HepG2 (cell line): Measurements from ENCODE around the gene RAD50. TPM values are rescaled to one million over a fixed set of nuclear protein-coding genes. Genes with fewer than 3 reads are reported as not detected.

ENCODE experiments used
- ATAC-seq: fragments of 200-7000 bp; cut with Tn5 transposase; 3 replicates; pipeline ENCODE4 v1.9.1; 2020; ENCODE audit warnings: mild to moderate bottlenecking, moderate library complexity
- BruUV-seq: library from RNA; stranded (reverse); fragments of 400-500 nt; replicated peaks from 2 replicates; lab custom pipeline; 2021; lab: Mats Ljungman, UMichigan
- CTCF ChIA-PET: fragments of 300-600 bp; formaldehyde crosslinking; extraction: SDS; loops from one replicate; lab custom pipeline; 2021; ENCODE audit warnings: low total read pairs, inconsistent platforms, low intra/inter-chr PET ratio; lab: Yijun Ruan, JAX
- POLR2A ChIA-PET: fragments of 350-600 bp; sonication (Branson Sonifier 250); formaldehyde crosslinking; loops from one replicate; lab custom pipeline; 2020; ENCODE audit warnings: antibody characterized with exemption, inconsistent platforms; lab: Yijun Ruan, JAX
- DNase-seq: peaks from one replicate; pipeline ENCODE4 v3.0.0-alpha.2; 2015; ENCODE audit warnings: low spot score
- FAIRE-seq: peaks from 3 replicates; lab custom pipeline; 2011; peaks lifted over from hg19 to GRCh38; lab: Jason Lieb, UNC
- H2AFZ ChIP-seq: one replicate; pipeline ENCODE4 v1.6.1; 2011; ENCODE audit warnings: low read length, inconsistent platforms
- H3K27ac ChIP-seq: fragments of 300-600 bp; 3 replicates; pipeline ENCODE4 v1.8.0; 2011; ENCODE audit warnings: mixed run types, mild to moderate bottlenecking, mixed read lengths, low read length, inconsistent platforms; ENCODE audit not compliant: insufficient read depth; ENCODE audit errors: extremely low read length
- H3K27me3 ChIP-seq, 2 experiments: fragments of 200-600 bp in 1 of 2; 2 replicates in 1 of 2; 3 replicates in 1 of 2; pipeline versions ENCODE4 v1.6.0 to v1.8.0; 2011; ENCODE audit warnings: low read length in 2 of 2, mild to moderate bottlenecking in 2 of 2, moderate library complexity in 2 of 2, inconsistent platforms in 1 of 2; ENCODE audit not compliant: insufficient read depth in 2 of 2, control insufficient read depth in 1 of 2
- H3K36me3 ChIP-seq, 2 experiments: fragments of 200-600 bp in 1 of 2; replicated peaks in 1 of 2; 2 replicates in 1 of 2; 3 replicates in 1 of 2; pipeline versions ENCODE4 v1.5.1 to v1.8.0; 2011; ENCODE audit warnings: low read length in 2 of 2, inconsistent platforms in 1 of 2; ENCODE audit not compliant: insufficient read depth in 2 of 2, control insufficient read depth in 1 of 2
- H3K4me1 ChIP-seq: 2 replicates; pipeline ENCODE4 v1.5.1; 2012; ENCODE audit warnings: low read length, inconsistent platforms; ENCODE audit not compliant: insufficient read depth
- H3K4me2 ChIP-seq: 2 replicates; pipeline ENCODE4 v1.6.0; 2011; ENCODE audit warnings: low read depth, low read length, inconsistent platforms
- H3K4me3 ChIP-seq, 3 experiments: fragments of 200-600 bp in 1 of 3; sonication (generic), shearing (Covaris generic) in 1 of 3; replicated peaks in 1 of 3; 2 replicates each; pipeline ENCODE4 v1.5.1; 2011 to 2016; ENCODE audit warnings: low read length in 3 of 3, inconsistent platforms in 2 of 3, low read depth in 2 of 3, mild to moderate bottlenecking in 2 of 3, control low read depth in 1 of 3, mixed read lengths in 1 of 3; ENCODE audit not compliant: insufficient read depth in 1 of 3
- H3K79me2 ChIP-seq: one replicate; pipeline ENCODE4 v1.6.1; 2011; ENCODE audit warnings: low read length, inconsistent platforms; ENCODE audit not compliant: insufficient read depth
- H3K9ac ChIP-seq: 2 replicates; pipeline ENCODE4 v1.6.0; 2011; ENCODE audit warnings: mild to moderate bottlenecking, low read depth, low read length, inconsistent platforms; ENCODE audit not compliant: insufficient read depth
- H3K9me3 ChIP-seq: 2 replicates; pipeline ENCODE4 v1.5.1; 2012; ENCODE audit warnings: mild to moderate bottlenecking, low read length
- H4K20me1 ChIP-seq: 2 replicates; pipeline ENCODE4 v1.6.0; 2011; ENCODE audit warnings: inconsistent platforms, mild to moderate bottlenecking, low read length, moderate library complexity; ENCODE audit not compliant: insufficient read depth
- ATF7-NPFF ChIP-seq: sonication (generic); formaldehyde crosslinking; IDR thresholded peaks from 2 replicates; pipeline ENCODE4 v1.8.1; 2023; ENCODE audit warnings: mild to moderate bottlenecking, low read depth, missing genetic modification reagents, moderate library complexity
- FIP1L1 ChIP-seq: fragments of 200-400 bp; formaldehyde crosslinking; IDR thresholded peaks from 2 replicates; pipeline ENCODE4 v1.6.1; 2018; ENCODE audit warnings: low read depth, mild to moderate bottlenecking, low read length, moderate library complexity, borderline replicate concordance; ENCODE audit not compliant: insufficient read depth
- HOXA5 ChIP-seq: sonication (generic); formaldehyde crosslinking; IDR thresholded peaks from 2 replicates; pipeline ENCODE4 v1.4.0; 2020; ENCODE audit warnings: missing genetic modification reagents
- MEIS1 ChIP-seq: sonication (generic); formaldehyde crosslinking; IDR thresholded peaks from 2 replicates; pipeline ENCODE4 v1.9.0; 2021; ENCODE audit warnings: mild to moderate bottlenecking, missing genetic modification reagents, moderate library complexity, borderline replicate concordance
- NFE2L1 ChIP-seq: sonication (generic); formaldehyde crosslinking; IDR thresholded peaks from 2 replicates; pipeline ENCODE4 v1.4.0; 2020; ENCODE audit warnings: missing genetic modification reagents, mild to moderate bottlenecking, borderline replicate concordance
- NFIC ChIP-seq: IDR thresholded peaks from 2 replicates; pipeline ENCODE4 v1.6.1; 2012; ENCODE audit warnings: mild to moderate bottlenecking, low read length, inconsistent platforms
- NR2F1 ChIP-seq, 2 experiments: fragments of 450-650 bp in 1 of 2; formaldehyde crosslinking in 1 of 2; IDR thresholded peaks; 2 replicates each; pipeline versions ENCODE4 v1.5.0 to v1.6.1; 2016 to 2020; ENCODE audit warnings: mild to moderate bottlenecking in 1 of 2, missing compliant biosample characterization in 1 of 2, missing genetic modification reagents in 1 of 2, moderate library complexity in 1 of 2
- RFX5 ChIP-seq: IDR thresholded peaks from 2 replicates; pipeline ENCODE4 v1.6.1; 2011; ENCODE audit warnings: low read depth, low read length, improper control_type of control experiment
- SALL1 ChIP-seq: sonication (generic); formaldehyde crosslinking; IDR thresholded peaks from 2 replicates; pipeline ENCODE4 v1.8.0; 2022; ENCODE audit warnings: mild to moderate bottlenecking, missing genetic modification reagents
- SAP130 ChIP-seq: IDR thresholded peaks from 2 replicates; pipeline ENCODE4 v1.6.1; 2016; ENCODE audit warnings: low read depth
- TEAD3 ChIP-seq: optimal IDR thresholded peaks from 2 replicates; pipeline ENCODE3; 2016; ENCODE audit warnings: borderline replicate concordance
- TRIM24 ChIP-seq: sonication (generic); formaldehyde crosslinking; IDR thresholded peaks from 2 replicates; pipeline ENCODE4 v1.8.0; 2022; ENCODE audit warnings: mild to moderate bottlenecking, missing genetic modification reagents
- ZBTB37 ChIP-seq: sonication (generic); formaldehyde crosslinking; IDR thresholded peaks from 2 replicates; pipeline ENCODE4 v1.4.0; 2020; ENCODE audit warnings: mild to moderate bottlenecking, missing genetic modification reagents
- ZNF432 ChIP-seq: sonication (generic); formaldehyde crosslinking; IDR thresholded peaks from 2 replicates; pipeline ENCODE4 v1.5.0; 2020; ENCODE audit warnings: missing genetic modification reagents, mild to moderate bottlenecking, borderline replicate concordance
- ZNF552 ChIP-seq: sonication (generic); formaldehyde crosslinking; IDR thresholded peaks from 2 replicates; pipeline ENCODE4 v1.9.0; 2022; ENCODE audit warnings: missing genetic modification reagents, mild to moderate bottlenecking, borderline replicate concordance
- ZNF605 ChIP-seq: sonication (generic); formaldehyde crosslinking; IDR thresholded peaks from 2 replicates; pipeline ENCODE4 v1.8.0; 2022; ENCODE audit warnings: mild to moderate bottlenecking, missing genetic modification reagents
- ZNF615 ChIP-seq: sonication (generic); formaldehyde crosslinking; IDR thresholded peaks from 2 replicates; pipeline ENCODE4 v1.5.0; 2020; ENCODE audit warnings: mild to moderate bottlenecking, missing genetic modification reagents, borderline replicate concordance
- ZNF713 ChIP-seq: sonication (generic); formaldehyde crosslinking; IDR thresholded peaks from 2 replicates; pipeline ENCODE4 v1.4.0; 2020; ENCODE audit warnings: mild to moderate bottlenecking, missing genetic modification reagents
- ZNF879 ChIP-seq: sonication (generic); formaldehyde crosslinking; IDR thresholded peaks from 2 replicates; pipeline ENCODE4 v1.8.1; 2023; ENCODE audit warnings: missing genetic modification reagents
- WGBS: methylation state at CpG from one replicate; pipeline ENCODE4 v1.1.6; 2017; ENCODE audit warnings: low lambda C conversion rate; 5-methylcytosine and 5-hydroxymethylcytosine counted together
- in situ Hi-C: cut with HindIII; loops from 2 replicates; pipeline ENCODE4 v1.10.0; 2017; ENCODE audit warnings: low pct_unique_long_range_greater_than_20kb; ENCODE audit not compliant: extremely low pct_ligation_motif_present
- intact Hi-C: fragments of 100-400 bp; cut with micrococcal nuclease; formaldehyde crosslinking; loops from one replicate; pipeline ENCODE4 v1.10.0; 2022; ENCODE audit not compliant: unreplicated experiment
- polyA plus RNA-seq, 8 experiments: library from polyadenylated mRNA; depleted of rRNA in 3 of 8; stranded (reverse) in 7 of 8; unstranded in 1 of 8; fragments of >200 nt; fragmentation: Illumina TruSeq in 4 of 8; extraction: Trizol in 4 of 8; gene quantifications; 2 replicates each; pipeline versions ENCODE4 v1.2.1 to v1.2.3, GENCODE V29; 2011 to 2016; ENCODE audit warnings: low read depth in 4 of 8, missing spikeins in 1 of 8, mixed read lengths in 1 of 8; ENCODE audit not compliant: insufficient read depth in 1 of 8
- total RNA-seq, 5 experiments: library from RNA; depleted of rRNA; stranded (reverse); fragments of >200 nt; fragmentation: Illumina TruSeq; extraction: Trizol; gene quantifications; 2 replicates each; pipeline ENCODE4 v1.2.3, GENCODE V29; 2016; ENCODE audit warnings: low read depth in 1 of 5
- TF ChIP-seq, protein P1 (sequence below): IDR thresholded peaks from 2 replicates; pipeline ENCODE4 v1.6.1; 2016; ENCODE audit warnings: mild to moderate bottlenecking
- TF ChIP-seq, protein P2 (sequence below): sonication (generic); formaldehyde crosslinking; IDR thresholded peaks from 2 replicates; pipeline ENCODE4 v1.5.0; 2020; ENCODE audit warnings: missing genetic modification reagents

RAD50 gene
- total and polyA plus RNA-seq, 2 of the 13 experiments (the other 11 are each of a cell fraction or from before 2014, with no cell fraction given): 19.2 to 23.4 TPM

- peak; percentile 33; the same call in 1 of the 2 replicates for TF ChIP-seq NFIC
- TF ChIP-seq RFX5: peak; percentile 69
- TF ChIP-seq TEAD3 (CRISPR knock-in tag): peak; percentile 27
- peak; percentile 56; the same call in 1 of the 2 replicates for TF ChIP-seq SALL1 (CRISPR knock-in tag)
- TF ChIP-seq NR2F1 (CRISPR knock-in tag; IDR thresholded peaks at IDR 0.05): peak; percentile 95 to 97
- TF ChIP-seq SAP130: peak; percentile 74
These were observed 17.1 kb upstream of the RAD50 start (continued) for GRCh38 chr5:132539716-132540115.

DNA sequence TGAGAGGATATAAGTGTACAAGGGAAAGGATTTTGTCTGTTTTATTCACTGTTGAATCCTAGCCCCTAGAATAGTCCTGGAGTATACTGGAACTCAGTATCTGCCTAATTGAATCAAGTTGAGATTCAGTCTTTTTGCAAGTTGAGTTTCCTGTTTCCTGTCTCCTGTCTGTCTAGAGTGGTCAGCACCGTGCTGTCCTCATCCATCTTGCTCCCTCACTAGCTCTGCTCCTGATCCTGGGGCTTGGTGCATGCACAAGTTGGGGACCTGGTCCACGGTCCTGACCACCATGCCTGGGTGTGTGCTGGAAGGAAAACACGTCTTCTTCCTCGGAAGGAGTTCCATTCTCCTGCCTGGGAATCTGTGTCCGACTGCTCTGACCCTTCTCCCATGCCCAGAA is 16.6 kb upstream of the RAD50 start:
- no peak overlapping the region for H3K27ac ChIP-seq
- no peaks in the 10 kb centered on the region for H3K9me3 ChIP-seq
- no peaks in the 10 kb centered on the region for H3K79me2 ChIP-seq
- H3K4me2 ChIP-seq: peak overlapping the region; percentile 35; the same call in 1 of the 2 replicates
- BruUV-seq: no TSS peak
- no peaks in the 10 kb centered on the region for H4K20me1 ChIP-seq
- in situ Hi-C loops (no loop called here), intact Hi-C loops (no loop called here)
- 48% methylated on average over 5 of the region's 5 CpGs for WGBS
- peaks cover 0 to 12% of the 10 kb centered on the region in 2 experiments; a peak in 1 of 5 replicates for H3K27me3 ChIP-seq
- peak; percentile 63 for ATAC-seq
- POLR2A ChIA-PET: interaction anchor here (1.1 kb wide), 1 partner anchor 17 kb away, joined by 4 read pairs; the partner anchor contains the start of gene RAD50
- H3K4me1 ChIP-seq: peaks cover 11% of the 10 kb centered on the region
- no peak overlapping the region for H2AFZ ChIP-seq
- no peaks in the 10 kb centered on the region for H3K36me3 ChIP-seq
- no peak for FAIRE-seq
- H3K4me3 ChIP-seq: no peak overlapping the region
- no peak for DNase-seq
- CTCF ChIA-PET: no interaction called here
- H3K9ac ChIP-seq: no peak overlapping the region
- TF ChIP-seq, protein P1, sequence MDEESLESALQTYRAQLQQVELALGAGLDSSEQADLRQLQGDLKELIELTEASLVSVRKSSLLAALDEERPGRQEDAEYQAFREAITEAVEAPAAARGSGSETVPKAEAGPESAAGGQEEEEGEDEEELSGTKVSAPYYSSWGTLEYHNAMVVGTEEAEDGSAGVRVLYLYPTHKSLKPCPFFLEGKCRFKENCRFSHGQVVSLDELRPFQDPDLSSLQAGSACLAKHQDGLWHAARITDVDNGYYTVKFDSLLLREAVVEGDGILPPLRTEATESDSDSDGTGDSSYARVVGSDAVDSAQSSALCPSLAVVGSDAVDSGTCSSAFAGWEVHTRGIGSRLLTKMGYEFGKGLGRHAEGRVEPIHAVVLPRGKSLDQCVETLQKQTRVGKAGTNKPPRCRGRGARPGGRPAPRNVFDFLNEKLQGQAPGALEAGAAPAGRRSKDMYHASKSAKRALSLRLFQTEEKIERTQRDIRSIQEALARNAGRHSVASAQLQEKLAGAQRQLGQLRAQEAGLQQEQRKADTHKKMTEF (CRISPR knock-in tag): no peak
- TF ChIP-seq NFE2L1 (CRISPR knock-in tag) (no peak), ZNF605 (CRISPR knock-in tag) (no peak), ZNF713 (CRISPR knock-in tag) (no peak), HOXA5 (CRISPR knock-in tag) (no peak), ATF7-NPFF (CRISPR knock-in tag) (no peak), ZNF615 (no peak), ZNF879 (no peak), MEIS1 (no peak), ZBTB37 (CRISPR knock-in tag) (no peak), ZNF552 (no peak), TRIM24 (CRISPR knock-in tag) (no peak), FIP1L1 (no peak), ZNF432 (CRISPR knock-in tag) (no peak)
- TF ChIP-seq, protein P2, sequence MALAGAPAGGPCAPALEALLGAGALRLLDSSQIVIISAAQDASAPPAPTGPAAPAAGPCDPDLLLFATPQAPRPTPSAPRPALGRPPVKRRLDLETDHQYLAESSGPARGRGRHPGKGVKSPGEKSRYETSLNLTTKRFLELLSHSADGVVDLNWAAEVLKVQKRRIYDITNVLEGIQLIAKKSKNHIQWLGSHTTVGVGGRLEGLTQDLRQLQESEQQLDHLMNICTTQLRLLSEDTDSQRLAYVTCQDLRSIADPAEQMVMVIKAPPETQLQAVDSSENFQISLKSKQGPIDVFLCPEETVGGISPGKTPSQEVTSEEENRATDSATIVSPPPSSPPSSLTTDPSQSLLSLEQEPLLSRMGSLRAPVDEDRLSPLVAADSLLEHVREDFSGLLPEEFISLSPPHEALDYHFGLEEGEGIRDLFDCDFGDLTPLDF (CRISPR knock-in tag): no peak
